GM19455 (cell line): ENCODE data around the gene ZNF668.
"Not testable (repeated sequence)": the region's sequence is repeated elsewhere in the genome, so short reads cannot be mapped to it uniquely, and the experiment has no call there.

Experiments used
- ATAC-seq: cut with Tn5 transposase; IDR thresholded peaks from one replicate; pipeline ENCODE4 v1.9.1; 2021; ENCODE audit not compliant: unreplicated experiment

Gene ZNF668

DNA sequence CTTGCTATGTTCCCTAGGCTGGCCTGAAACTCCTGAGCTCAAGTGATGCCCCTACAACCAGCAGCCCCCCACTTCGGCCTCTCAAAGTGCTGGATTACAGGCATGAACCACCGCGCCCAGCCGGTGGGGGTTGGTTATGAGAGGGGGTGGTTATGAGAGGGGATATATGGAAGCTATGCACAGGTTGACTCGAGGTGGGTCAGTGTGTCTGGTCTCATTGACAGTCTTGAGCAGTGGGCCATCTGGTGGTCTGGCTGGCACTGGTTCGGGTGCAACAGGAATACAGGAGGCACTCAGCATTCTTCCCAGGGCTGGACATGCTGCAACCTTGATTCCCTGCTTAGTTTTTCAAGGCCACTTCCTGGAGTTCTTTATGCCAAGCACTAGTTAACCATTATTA lies 58.0 kb downstream of the ZNF668 start:
- ATAC-seq, result no peak

DNA sequence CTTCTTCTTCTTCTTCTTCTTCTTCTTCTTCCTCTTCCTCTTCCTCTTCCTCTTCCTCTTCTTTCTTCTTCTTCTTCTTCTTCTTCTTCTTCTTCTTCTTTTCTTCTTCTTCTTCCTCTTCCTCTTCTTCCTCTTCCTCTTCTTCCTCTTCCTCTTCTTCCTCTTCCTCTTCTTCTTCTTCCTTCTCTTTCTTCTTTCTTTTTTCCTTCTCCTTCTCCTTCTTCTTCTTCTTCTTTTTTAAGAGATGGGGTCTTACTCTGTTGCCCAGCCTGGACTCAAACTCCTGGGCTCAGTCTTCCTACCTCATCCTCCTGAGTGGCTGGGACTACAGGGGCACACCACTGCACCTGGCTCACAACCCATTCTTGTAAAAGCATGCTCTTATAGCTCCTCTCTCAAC lies 60.7 kb downstream of the ZNF668 start:
- ATAC-seq, result not testable (repeated sequence)

DNA sequence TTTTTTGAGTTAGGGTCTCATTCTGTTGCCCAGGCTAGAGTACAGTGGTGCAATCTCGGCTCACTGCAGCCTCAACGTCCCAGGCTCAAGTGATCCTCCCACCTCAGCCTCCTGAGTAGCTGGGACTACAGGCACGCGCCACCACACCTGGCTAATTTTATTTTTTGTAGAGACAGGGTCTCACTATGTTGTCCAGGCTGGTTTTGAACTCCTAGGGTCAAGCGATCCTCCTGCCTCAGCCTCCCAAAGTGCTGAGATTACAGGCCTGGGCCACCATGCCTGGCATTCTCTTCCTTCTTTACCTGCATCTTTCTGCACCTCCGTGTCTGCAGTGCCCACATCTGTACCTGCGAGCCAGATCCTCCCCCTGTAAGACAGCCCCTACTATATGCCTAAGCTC lies 62.2 kb downstream of the ZNF668 start:
- not testable (repeated sequence) for ATAC-seq
